Measurements from ENCODE around the gene PROB1. TPM values are rescaled to one million over a fixed set of nuclear protein-coding genes. Genes with fewer than 3 reads are reported as not detected.
A peak's percentile ranks its signal among the peaks of the same experiment; 100 is the strongest.

Gene PROB1
- total and polyA plus RNA-seq, 2 of the 13 experiments (the other 11 are each of a cell fraction or from before 2014, with no cell fraction given), result 0.69 to 1.1 TPM

DNA sequence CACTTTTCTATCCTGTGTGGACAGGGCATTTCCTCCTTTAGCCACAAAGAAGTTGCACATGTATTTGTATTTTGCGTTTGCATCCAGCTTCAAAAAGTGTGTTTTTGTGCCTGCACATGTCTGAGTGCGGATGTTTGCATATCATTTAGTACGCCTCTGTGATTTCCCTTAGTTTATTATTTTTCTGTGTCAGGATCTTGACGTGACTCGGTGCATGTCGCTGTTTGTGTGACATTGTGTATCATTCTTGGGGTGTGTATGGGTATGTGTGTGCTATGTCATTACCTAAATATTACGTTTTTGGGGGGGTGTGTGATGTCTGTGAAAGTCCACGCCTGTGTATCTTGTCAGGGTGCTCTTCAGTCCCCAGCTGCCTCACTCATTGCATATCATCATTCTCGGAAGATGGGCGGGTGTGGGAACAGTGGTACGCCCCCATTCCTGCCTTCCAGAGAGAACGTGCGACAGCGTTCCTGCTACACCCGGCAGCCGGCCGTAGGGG lies 53.7 kb downstream of the PROB1 start (continued):
- 0 out of 2 replicates have a peak, but pooled peaks have one; percentile 46 for TF ChIP-seq ZBTB7B (CRISPR knock-in tag; IDR thresholded peaks at IDR 0.05)
- TF ChIP-seq NR1H2 (CRISPR knock-in tag; IDR thresholded peaks at IDR 0.05; ENCODE audit: borderline replicate concordance, low read depth), result no peak
- TF ChIP-seq, protein P1, sequence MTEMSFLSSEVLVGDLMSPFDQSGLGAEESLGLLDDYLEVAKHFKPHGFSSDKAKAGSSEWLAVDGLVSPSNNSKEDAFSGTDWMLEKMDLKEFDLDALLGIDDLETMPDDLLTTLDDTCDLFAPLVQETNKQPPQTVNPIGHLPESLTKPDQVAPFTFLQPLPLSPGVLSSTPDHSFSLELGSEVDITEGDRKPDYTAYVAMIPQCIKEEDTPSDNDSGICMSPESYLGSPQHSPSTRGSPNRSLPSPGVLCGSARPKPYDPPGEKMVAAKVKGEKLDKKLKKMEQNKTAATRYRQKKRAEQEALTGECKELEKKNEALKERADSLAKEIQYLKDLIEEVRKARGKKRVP (CRISPR knock-in tag; IDR thresholded peaks at IDR 0.05), result 0 out of 4 replicates have a peak, but pooled peaks of 1 of the 2 experiments have one; percentile 61
- no peak for TF ChIP-seq MTA1 (CRISPR knock-in tag; IDR thresholded peaks at IDR 0.05; ENCODE audit: borderline replicate concordance)
- TF ChIP-seq CCAR2 (optimal IDR thresholded peaks at IDR 0.05; ENCODE audit: low read depth, low read length), result no peak
- peak; percentile 30; the same call in 1 of the 2 replicates for TF ChIP-seq RFX1 (IDR thresholded peaks at IDR 0.05)
- TF ChIP-seq, protein P2, sequence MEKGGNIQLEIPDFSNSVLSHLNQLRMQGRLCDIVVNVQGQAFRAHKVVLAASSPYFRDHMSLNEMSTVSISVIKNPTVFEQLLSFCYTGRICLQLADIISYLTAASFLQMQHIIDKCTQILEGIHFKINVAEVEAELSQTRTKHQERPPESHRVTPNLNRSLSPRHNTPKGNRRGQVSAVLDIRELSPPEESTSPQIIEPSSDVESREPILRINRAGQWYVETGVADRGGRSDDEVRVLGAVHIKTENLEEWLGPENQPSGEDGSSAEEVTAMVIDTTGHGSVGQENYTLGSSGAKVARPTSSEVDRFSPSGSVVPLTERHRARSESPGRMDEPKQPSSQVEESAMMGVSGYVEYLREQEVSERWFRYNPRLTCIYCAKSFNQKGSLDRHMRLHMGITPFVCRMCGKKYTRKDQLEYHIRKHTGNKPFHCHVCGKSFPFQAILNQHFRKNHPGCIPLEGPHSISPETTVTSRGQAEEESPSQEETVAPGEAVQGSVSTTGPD (CRISPR knock-in tag; IDR thresholded peaks at IDR 0.05), result no peak
- TF ChIP-seq ZNF781 (CRISPR knock-in tag; IDR thresholded peaks at IDR 0.05; ENCODE audit: borderline replicate concordance, not compliant biosample characterization), result no peak
- no peak for TF ChIP-seq MZF1 (CRISPR knock-in tag; IDR thresholded peaks at IDR 0.05; ENCODE audit: borderline replicate concordance)
- no peak for TF ChIP-seq POLR2G (IDR thresholded peaks at IDR 0.05; ENCODE audit: low read depth, low read length)
- TF ChIP-seq RAD51 (IDR thresholded peaks at IDR 0.05; ENCODE audit: borderline replicate concordance), result no peak
- TF ChIP-seq ZNF878 (CRISPR knock-in tag; IDR thresholded peaks at IDR 0.05), result 0 out of 2 replicates have a peak, but pooled peaks have one; percentile 69
- no peak for TF ChIP-seq MYC (CRISPR knock-in tag; IDR thresholded peaks at IDR 0.05; ENCODE audit: borderline replicate concordance)
- no peak for TF ChIP-seq TOE1 (CRISPR knock-in tag; IDR thresholded peaks at IDR 0.05)
- TF ChIP-seq, protein P3, sequence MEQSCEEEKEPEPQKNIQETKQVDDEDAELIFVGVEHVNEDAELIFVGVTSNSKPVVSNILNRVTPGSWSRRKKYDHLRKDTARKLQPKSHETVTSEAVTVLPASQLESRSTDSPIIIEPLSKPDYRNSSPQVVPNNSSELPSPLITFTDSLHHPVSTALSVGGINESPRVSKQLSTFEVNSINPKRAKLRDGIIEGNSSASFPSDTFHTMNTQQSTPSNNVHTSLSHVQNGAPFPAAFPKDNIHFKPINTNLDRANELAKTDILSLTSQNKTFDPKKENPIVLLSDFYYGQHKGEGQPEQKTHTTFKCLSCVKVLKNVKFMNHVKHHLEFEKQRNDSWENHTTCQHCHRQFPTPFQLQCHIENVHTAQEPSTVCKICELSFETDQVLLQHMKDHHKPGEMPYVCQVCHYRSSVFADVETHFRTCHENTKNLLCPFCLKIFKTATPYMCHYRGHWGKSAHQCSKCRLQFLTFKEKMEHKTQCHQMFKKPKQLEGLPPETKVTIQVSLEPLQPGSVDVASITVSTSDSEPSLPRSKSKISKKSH (CRISPR knock-in tag; IDR thresholded peaks at IDR 0.05; ENCODE audit: borderline replicate concordance), result no peak
- no peak for TF ChIP-seq KDM4B (CRISPR knock-in tag; IDR thresholded peaks at IDR 0.05)

Other genes starting within 250 kb of the PROB1 start
- gene SIL1, start 196.7 kb downstream of the PROB1 start, total RNA-seq (2016; rRNA removed; fragmentation: Illumina TruSeq; extraction: Trizol), result 15.9 and 30.0 TPM in 2 replicates
- gene SIL1, start 196.7 kb downstream of the PROB1 start, polyA plus RNA-seq (2011; rRNA removed), result 26.0 and 27.6 TPM in 2 replicates
- gene MATR3, start 101.4 kb downstream of the PROB1 start, total RNA-seq (2016; rRNA removed; fragmentation: Illumina TruSeq; extraction: Trizol), result 341 and 484 TPM in 2 replicates
- 84.6 and 94.2 TPM in 2 replicates for gene MATR3, start 101.4 kb downstream of the PROB1 start, polyA plus RNA-seq (2011; rRNA removed)
- gene PAIP2, start 53.2 kb downstream of the PROB1 start, total RNA-seq (2016; rRNA removed; fragmentation: Illumina TruSeq; extraction: Trizol), result 61.5 and 104 TPM in 2 replicates
- 56.5 and 76.3 TPM in 2 replicates for gene PAIP2, start 53.2 kb downstream of the PROB1 start, polyA plus RNA-seq (2011; rRNA removed)
- 3.6 and 6.6 TPM in 2 replicates for gene SLC23A1, start 11.8 kb downstream of the PROB1 start, total RNA-seq (2016; rRNA removed; fragmentation: Illumina TruSeq; extraction: Trizol)
- 6.0 and 7.0 TPM in 2 replicates for gene SLC23A1, start 11.8 kb downstream of the PROB1 start, polyA plus RNA-seq (2011; rRNA removed)
- gene MZB1, start 5.2 kb downstream of the PROB1 start, total RNA-seq (2016; rRNA removed; fragmentation: Illumina TruSeq; extraction: Trizol), result 0.27 and 0.31 TPM in 2 replicates
- gene MZB1, start 5.2 kb downstream of the PROB1 start, polyA plus RNA-seq (2011; rRNA removed), result 0.35 and 0.40 TPM in 2 replicates
- 11.1 and 13.0 TPM in 2 replicates for gene SPATA24, start 9.0 kb upstream of the PROB1 start, total RNA-seq (2016; rRNA removed; fragmentation: Illumina TruSeq; extraction: Trizol)
- gene SPATA24, start 9.0 kb upstream of the PROB1 start, polyA plus RNA-seq (2011; rRNA removed), result 6.0 and 8.5 TPM in 2 replicates
- gene DNAJC18, start 44.4 kb upstream of the PROB1 start, total RNA-seq (2016; rRNA removed; fragmentation: Illumina TruSeq; extraction: Trizol), result 6.5 and 9.6 TPM in 2 replicates
- 5.7 and 6.6 TPM in 2 replicates for gene DNAJC18, start 44.4 kb upstream of the PROB1 start, polyA plus RNA-seq (2011; rRNA removed)
- gene ECSCR, start 67.6 kb upstream of the PROB1 start, total RNA-seq (2016; rRNA removed; fragmentation: Illumina TruSeq; extraction: Trizol), result not detected in 2 replicates
- gene ECSCR, start 67.6 kb upstream of the PROB1 start, polyA plus RNA-seq (2011; rRNA removed), result 0.13 and 0.18 TPM in 2 replicates
- gene SMIM33, start 75.9 kb upstream of the PROB1 start, total RNA-seq (2016; rRNA removed; fragmentation: Illumina TruSeq; extraction: Trizol), result not detected in 2 replicates
- 0.03 TPM in 1 of 2 replicates, not detected in the other for gene SMIM33, start 75.9 kb upstream of the PROB1 start, polyA plus RNA-seq (2011; rRNA removed)
- gene STING1, start 87.7 kb upstream of the PROB1 start, total RNA-seq (2016; rRNA removed; fragmentation: Illumina TruSeq; extraction: Trizol), result 0.56 and 1.3 TPM in 2 replicates
- gene STING1, start 87.7 kb upstream of the PROB1 start, polyA plus RNA-seq (2011; rRNA removed), result 4.4 and 5.1 TPM in 2 replicates
- 109 and 118 TPM in 2 replicates for gene UBE2D2, start 166.2 kb upstream of the PROB1 start, total RNA-seq (2016; rRNA removed; fragmentation: Illumina TruSeq; extraction: Trizol)
- gene UBE2D2, start 166.2 kb upstream of the PROB1 start, polyA plus RNA-seq (2011; rRNA removed), result 59.9 and 79.1 TPM in 2 replicates